HG03439 (cell line): ENCODE results near the gene TGFBI.

Experiments used
- ATAC-seq: cut with Tn5 transposase; IDR thresholded peaks from one replicate; pipeline ENCODE4 v1.9.1; 2021; ENCODE audit warnings: mild to moderate bottlenecking, moderate library complexity; ENCODE audit not compliant: unreplicated experiment

Gene TGFBI

DNA sequence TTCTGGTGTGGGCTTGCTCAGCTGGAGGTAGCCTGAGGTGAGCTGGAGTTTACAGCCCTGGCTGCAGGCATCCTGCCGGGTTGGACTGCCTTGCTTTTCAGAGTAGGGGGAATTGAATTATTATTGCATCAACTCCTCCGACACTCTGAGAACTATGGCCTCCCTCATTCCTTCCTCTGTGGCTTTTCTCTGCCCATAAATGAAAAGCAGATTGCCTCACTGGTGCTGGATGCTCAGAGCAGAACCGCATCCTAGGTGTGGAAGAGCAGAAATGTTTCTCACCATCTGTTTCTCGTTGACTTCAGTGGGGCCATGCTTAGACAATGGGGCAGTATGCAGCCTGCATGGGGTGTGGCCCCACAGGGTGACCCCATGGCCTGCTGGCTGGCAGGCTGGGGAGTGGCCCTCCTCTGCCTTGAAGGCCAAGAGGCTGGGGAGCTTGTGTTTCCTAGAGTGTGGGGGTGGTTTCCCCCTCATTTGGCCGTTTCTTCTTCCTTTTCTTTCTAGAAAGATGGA, 27.3 kb upstream of the TGFBI start:
- no peak for ATAC-seq

- no peak for ATAC-seq
Observed at GRCh38 chr5:136004436-136004835, 24.4 kb upstream of the TGFBI start.

- no peak for ATAC-seq
Observed at GRCh38 chr5:136005476-136005875, 23.3 kb upstream of the TGFBI start.

- ATAC-seq: no peak
Observed at GRCh38 chr5:136006164-136006563, 22.6 kb upstream of the TGFBI start.

DNA sequence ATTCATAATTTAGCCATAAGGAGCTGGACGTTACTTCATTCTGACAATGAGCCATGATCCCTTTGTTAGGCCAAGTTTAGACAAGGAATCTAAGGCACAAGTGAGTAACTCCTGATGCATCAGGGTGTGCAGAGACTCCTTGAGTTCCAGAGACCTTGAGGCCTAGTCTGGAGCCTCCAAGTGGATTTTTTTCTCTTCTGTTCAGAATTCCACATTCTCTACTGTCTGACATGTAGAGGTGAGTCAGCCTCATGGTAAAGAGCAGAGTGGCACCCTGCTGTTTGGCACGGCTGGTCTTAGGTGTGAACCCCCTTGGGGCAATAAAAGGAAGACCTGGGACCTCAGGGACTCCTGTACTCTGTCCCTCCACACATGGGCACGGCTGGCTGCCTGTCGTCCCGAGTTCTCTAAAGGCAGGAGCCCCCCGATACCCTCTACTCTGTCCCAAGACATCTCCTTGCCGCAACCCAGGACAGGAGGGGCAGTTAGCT, 22.0 kb upstream of the TGFBI start:
- no peak for ATAC-seq

- ATAC-seq: no peak
Observed at GRCh38 chr5:136007271-136007670, 21.5 kb upstream of the TGFBI start.

- ATAC-seq: no peak
Observed at GRCh38 chr5:136011414-136012001, 17.3 kb upstream of the TGFBI start.

DNA sequence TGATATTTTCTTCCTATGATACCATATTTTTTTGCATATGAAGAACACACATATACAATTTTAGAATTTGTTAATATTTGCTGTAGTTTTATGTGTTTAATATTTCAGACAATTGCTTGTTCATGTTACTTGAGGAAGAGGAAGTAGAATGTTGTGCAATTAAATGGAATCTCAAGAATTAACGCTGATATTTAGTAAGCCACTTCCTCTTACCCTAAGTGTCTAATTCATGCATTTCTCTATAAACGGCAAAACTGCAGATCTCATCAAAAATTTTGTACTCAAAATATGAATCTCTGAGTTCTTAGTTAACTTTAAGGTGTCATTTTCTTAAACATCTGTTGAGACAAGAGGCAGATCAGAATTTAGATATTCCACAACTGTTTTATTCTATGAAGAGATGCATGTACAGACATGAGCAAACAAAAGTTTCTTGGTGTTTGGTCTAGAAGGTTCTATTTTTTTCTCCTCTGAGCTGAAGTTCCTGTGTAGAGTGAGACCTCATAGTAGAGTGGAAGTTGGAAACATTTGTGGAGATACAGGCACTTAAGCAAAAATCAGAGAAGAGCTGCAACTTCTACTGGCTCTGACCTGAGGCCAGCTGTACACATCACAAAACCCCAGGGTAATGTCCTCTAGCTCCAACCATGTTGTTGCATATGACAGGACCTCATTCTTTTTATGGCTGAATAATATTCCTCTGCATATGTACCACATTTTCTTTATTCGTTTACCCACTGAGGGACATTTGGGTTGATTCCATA, 16.6 kb upstream of the TGFBI start:
- no peak for ATAC-seq

- ATAC-seq: no peak
Observed at GRCh38 chr5:136013559-136013958, 15.2 kb upstream of the TGFBI start.

DNA sequence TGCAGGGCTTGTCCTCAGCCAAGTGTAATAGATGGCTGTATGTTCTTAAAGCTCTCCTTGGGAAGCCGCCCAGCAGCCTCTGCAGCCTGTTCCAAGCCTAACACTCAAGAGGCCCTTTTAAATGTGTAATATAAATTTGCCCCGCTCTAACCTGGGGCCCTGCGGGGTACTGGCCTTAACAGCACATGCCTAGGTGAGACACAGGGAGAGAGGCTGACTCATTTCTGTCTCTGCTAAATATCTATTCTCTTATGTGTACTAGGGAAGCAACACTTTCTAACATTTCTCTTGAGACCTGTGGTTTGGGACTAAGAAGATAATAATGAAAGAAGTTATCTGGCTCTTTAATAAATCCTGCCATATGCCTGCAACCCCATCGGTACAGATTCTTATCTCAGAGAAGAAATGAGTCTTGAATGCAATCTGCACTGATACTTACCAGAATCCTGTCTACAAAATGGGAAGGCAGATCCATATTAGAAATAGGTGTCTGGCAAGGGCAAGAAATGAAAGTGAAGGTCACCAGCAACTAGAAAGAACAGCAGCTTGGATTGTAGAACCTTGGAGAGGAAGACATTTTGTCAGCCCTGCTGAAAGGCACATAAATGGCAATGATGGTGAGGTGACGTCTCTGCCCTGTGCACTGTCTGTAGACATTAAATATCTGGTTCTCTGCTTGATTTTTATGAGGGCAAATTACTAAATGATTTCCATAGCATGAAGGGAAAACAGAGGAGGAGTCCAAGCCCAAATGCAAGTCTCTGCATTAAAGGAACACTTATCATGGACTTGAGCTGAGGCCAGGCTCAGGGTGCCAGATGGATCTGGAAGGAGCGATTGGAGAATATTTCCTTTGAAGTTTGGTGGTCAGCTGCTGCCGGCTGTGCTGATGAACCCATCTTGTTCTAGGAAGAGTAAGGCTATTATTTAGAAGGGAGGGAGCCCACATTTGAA, 14.5 kb upstream of the TGFBI start:
- ATAC-seq: no peak

GRCh38 chr5:136015003-136015375, 13.8 kb upstream of the TGFBI start:
- no peak for ATAC-seq

DNA sequence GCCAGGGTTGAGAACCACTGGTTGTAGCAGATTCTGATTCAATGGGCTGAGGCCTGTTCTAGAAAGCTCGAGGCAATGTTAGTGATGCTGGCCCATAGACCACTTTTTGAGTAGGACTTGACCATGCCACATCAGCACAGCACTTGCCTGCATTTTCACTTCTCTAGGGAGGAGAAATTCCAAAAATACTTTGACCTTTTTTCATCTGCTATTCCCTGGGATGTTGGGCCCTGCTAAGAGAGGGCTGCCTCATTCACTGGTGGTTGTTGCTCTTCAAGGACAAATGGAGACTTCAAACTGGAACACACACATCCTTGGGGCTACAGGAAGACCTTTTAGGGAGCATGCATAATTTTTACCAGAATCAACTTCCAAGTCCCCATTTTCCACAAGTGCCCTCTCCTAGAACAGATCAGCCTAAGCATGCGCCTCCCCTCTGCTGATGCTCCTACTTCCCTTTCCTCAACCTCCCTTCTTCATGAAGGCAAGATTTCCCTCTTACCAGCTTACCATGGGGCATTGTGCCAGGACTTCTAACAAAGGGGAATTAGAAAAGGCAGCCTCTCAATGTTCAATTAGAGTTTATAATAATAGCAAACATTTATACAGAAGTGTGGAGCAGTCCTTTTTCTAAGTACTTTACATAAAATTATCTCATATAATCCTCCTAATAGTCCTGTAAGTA, 12.7 kb upstream of the TGFBI start:
- ATAC-seq: no peak

DNA sequence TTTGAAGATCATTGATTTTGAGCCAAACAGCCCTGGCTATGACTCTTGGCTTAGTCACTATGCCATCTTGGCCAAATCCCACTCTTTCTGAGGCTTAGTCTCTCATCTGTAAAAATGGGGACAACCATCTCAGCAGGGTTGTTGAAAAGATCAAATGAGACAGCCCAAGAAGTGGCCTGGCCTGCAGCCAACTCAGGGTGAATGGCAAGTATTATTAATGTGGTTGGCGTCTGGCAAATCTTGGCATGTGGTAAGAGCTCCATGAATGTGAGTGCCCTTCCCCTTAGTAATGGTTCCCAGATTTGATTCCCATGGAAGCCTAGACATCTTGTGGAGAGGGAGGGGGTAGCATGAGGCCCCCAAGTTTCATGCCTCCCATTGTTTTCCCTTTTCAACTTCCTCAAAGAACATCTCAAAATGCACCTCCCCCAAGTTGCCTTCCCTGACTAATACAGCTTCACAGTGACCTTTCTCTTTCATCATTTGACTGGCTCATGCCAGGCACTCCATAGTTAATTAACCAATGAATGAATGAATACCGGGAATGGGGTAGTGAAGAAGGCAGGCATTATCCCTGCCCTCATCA, 11.8 kb upstream of the TGFBI start:
- ATAC-seq: no peak

GRCh38 chr5:136018814-136019783, 9.7 kb upstream of the TGFBI start:
- ATAC-seq: no peak

DNA sequence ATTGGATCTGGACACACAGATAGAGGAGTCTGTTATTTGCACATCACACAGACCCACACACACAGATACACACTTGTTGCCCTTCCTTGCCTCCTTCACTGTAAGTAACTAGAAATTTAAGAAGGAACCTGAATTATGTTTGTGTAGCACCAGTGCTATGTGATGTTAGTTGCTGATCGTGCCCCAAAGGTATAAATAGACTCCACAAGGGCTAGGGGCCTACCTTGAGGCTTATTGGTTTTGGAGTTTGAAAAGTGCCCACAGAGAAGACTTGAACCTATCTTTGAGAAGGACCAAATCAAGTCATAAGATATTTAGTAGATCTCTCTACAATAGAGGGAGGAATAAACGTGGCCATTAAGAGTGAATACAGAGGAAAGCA, 8.8 kb upstream of the TGFBI start:
- ATAC-seq: no peak

GRCh38 chr5:136020383-136021015, 8.3 kb upstream of the TGFBI start:
- no peak for ATAC-seq

- no peak for ATAC-seq
Observed at GRCh38 chr5:136021016-136021405, 7.8 kb upstream of the TGFBI start.

DNA sequence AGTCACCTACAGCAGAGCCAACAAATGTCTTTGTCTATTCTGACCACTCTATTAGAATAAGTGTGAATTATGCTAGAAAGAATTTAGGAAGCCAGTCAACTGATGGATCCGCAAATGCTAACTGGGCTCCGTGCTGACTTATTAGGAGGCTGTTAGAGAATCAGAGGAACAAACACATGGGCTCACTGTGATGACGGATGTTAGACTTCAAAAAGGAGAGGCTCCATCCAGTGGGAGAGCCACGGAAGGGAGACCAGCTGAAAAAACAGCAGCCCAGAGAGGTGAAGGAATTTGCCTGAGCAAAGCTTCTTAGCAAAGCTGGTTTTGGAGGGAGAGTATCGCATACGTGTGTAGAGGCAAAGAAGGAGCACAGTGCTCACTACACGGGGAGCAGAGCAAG, 5.8 kb upstream of the TGFBI start:
- ATAC-seq: no peak
